NB4 (cell line): ENCODE measurements around the gene GPR107.
A peak's percentile ranks its signal among the peaks of the same experiment; 100 is the strongest.

ENCODE experiments used
- CTCF ChIP-seq: IDR thresholded peaks from one replicate; pipeline ENCODE4 v1.5.1; 2012; ENCODE audit warnings: low read depth, low read length
- MAX ChIP-seq: IDR thresholded peaks from 2 replicates; pipeline ENCODE4 v1.6.1; 2011; ENCODE audit warnings: low read depth, low read length
- POLR2A ChIP-seq: IDR thresholded peaks from 2 replicates; pipeline ENCODE4 v1.6.1; 2011; ENCODE audit warnings: mild to moderate bottlenecking; ENCODE audit not compliant: insufficient read length; ENCODE audit errors: extremely low read depth

GRCh38 chr9:130042885-130043653 is 10.6 kb upstream of the GPR107 start, which contains the start of gene FNBP1:
- TF ChIP-seq CTCF (no peak), POLR2A (peak; percentile 77), MAX (no peak)
